IMR-90 (cell line): Measurements from ENCODE around the gene CLASRP. TPM values are rescaled to one million over a fixed set of nuclear protein-coding genes. Genes with fewer than 3 reads are reported as not detected.

Source experiments
- ATAC-seq: fragments of 200-7000 bp; cut with Tn5 transposase; 2 replicates; pipeline ENCODE4 v1.9.1; 2020; ENCODE audit warnings: low read depth, mild to moderate bottlenecking, moderate library complexity
- BruUV-seq: library from RNA; stranded (reverse); fragments of 400-500 nt; replicated peaks from 2 replicates; lab custom pipeline; 2021; lab: Mats Ljungman, UMichigan
- CTCF ChIA-PET: fragments of 300-600 bp; formaldehyde crosslinking; extraction: SDS; loops from one replicate; lab custom pipeline; 2021; ENCODE audit warnings: antibody characterized with exemption; lab: Yijun Ruan, JAX
- POLR2A ChIA-PET: fragments of 300-600 bp; sonication (Branson Sonifier 250); formaldehyde crosslinking; loops from one replicate; lab custom pipeline; 2022; ENCODE audit warnings: antibody characterized with exemption; ENCODE audit not compliant: unreplicated experiment; lab: Charles Lee
- DNase-seq: peaks from one replicate; pipeline ENCODE4 v3.0.0; 2013
- H2AFZ ChIP-seq: replicated peaks from 2 replicates; pipeline ENCODE3; 2013; ENCODE audit warnings: low read length, mild to moderate bottlenecking; ENCODE audit not compliant: poor library complexity
- H2AK5ac ChIP-seq: 2 replicates; pipeline ENCODE4 v1.6.1; 2013; ENCODE audit warnings: low read depth, low read length, inconsistent platforms
- H2AK9ac ChIP-seq: replicated peaks from 2 replicates; pipeline ENCODE3; 2013; ENCODE audit warnings: mild to moderate bottlenecking, low read depth, low read length, moderate library complexity; ENCODE audit not compliant: poor library complexity
- H2BK120ac ChIP-seq: 2 replicates; pipeline ENCODE4 v1.6.1; 2013; ENCODE audit warnings: low read depth, low read length, inconsistent platforms
- H2BK15ac ChIP-seq: 3 replicates; pipeline ENCODE4 v1.6.1; 2013; ENCODE audit warnings: low read depth, low read length, inconsistent platforms
- H2BK20ac ChIP-seq: 2 replicates; pipeline ENCODE4 v1.6.1; 2013; ENCODE audit warnings: low read depth, mild to moderate bottlenecking, inconsistent platforms, low read length, moderate library complexity
- H2BK5ac ChIP-seq: 2 replicates; pipeline ENCODE4 v1.6.1; 2013; ENCODE audit warnings: mild to moderate bottlenecking, low read depth, low read length, inconsistent platforms; ENCODE audit not compliant: poor library complexity, severe bottlenecking
- H3K14ac ChIP-seq: replicated peaks from 2 replicates; pipeline ENCODE4 v1.6.1; 2013; ENCODE audit warnings: low read depth, low read length, inconsistent platforms
- H3K18ac ChIP-seq: 2 replicates; pipeline ENCODE4 v1.6.1; 2013; ENCODE audit warnings: low read depth, low read length, control low read depth
- H3K23ac ChIP-seq: 2 replicates; pipeline ENCODE4 v1.6.1; 2013; ENCODE audit warnings: low read depth, low read length, inconsistent platforms
- H3K27ac ChIP-seq: 2 replicates; pipeline ENCODE4 v1.5.1; 2013; ENCODE audit warnings: mild to moderate bottlenecking, control low read depth, low read length; ENCODE audit not compliant: insufficient read depth
- H3K27me3 ChIP-seq: 2 replicates; pipeline ENCODE4 v1.6.1; 2013; ENCODE audit warnings: low read length; ENCODE audit not compliant: control insufficient read depth, insufficient read depth
- H3K36me3 ChIP-seq: 2 replicates; pipeline ENCODE4 v1.6.1; 2013; ENCODE audit warnings: low read length, mixed read lengths; ENCODE audit not compliant: control insufficient read depth, insufficient read depth
- H3K4ac ChIP-seq: 2 replicates; pipeline ENCODE4 v1.6.1; 2013; ENCODE audit warnings: low read depth, low read length, inconsistent platforms
- H3K4me1 ChIP-seq: 2 replicates; pipeline ENCODE4 v1.6.1; 2013; ENCODE audit warnings: low read length, mixed read lengths; ENCODE audit not compliant: control insufficient read depth, insufficient read depth
- H3K4me2 ChIP-seq: 2 replicates; pipeline ENCODE4 v1.6.1; 2013; ENCODE audit warnings: low read depth, mild to moderate bottlenecking, control low read depth, low read length, moderate library complexity
- H3K4me3 ChIP-seq: 2 replicates; pipeline ENCODE4 v1.5.1; 2013; ENCODE audit warnings: low read depth, mild to moderate bottlenecking, control low read depth, low read length, moderate library complexity; ENCODE audit not compliant: insufficient read depth
- H3K56ac ChIP-seq: 2 replicates; pipeline ENCODE4 v1.6.1; 2013; ENCODE audit warnings: low read length, inconsistent platforms; ENCODE audit not compliant: insufficient read depth; ENCODE audit errors: extremely low read depth
- H3K79me1 ChIP-seq, 2 experiments: 2 replicates each; pipeline ENCODE4 v1.6.1; 2013; ENCODE audit warnings: low read length in 2 of 2, inconsistent platforms in 1 of 2, low read depth in 1 of 2
- H3K9ac ChIP-seq: 2 replicates; pipeline ENCODE4 v1.6.1; 2013; ENCODE audit warnings: low read depth, low read length, control low read depth
- H3K9me1 ChIP-seq: 2 replicates; pipeline ENCODE4 v1.6.1; 2013; ENCODE audit warnings: low read length, inconsistent platforms; ENCODE audit not compliant: insufficient read depth
- H3K9me3 ChIP-seq: 2 replicates; pipeline ENCODE4 v1.6.1; 2013; ENCODE audit warnings: low read length; ENCODE audit not compliant: control insufficient read depth, insufficient read depth
- H4K20me1 ChIP-seq: 2 replicates; pipeline ENCODE4 v1.6.1; 2013; ENCODE audit warnings: low read length, inconsistent platforms; ENCODE audit not compliant: insufficient read depth
- H4K5ac ChIP-seq: 2 replicates; pipeline ENCODE4 v1.6.1; 2013; ENCODE audit warnings: mild to moderate bottlenecking, low read depth, low read length, control low read depth
- H4K8ac ChIP-seq, 2 experiments: 2 replicates each; pipeline ENCODE4 v1.6.1; 2013; ENCODE audit warnings: low read depth in 2 of 2, low read length in 2 of 2, control low read depth in 1 of 2, inconsistent platforms in 1 of 2
- H4K91ac ChIP-seq: 2 replicates; pipeline ENCODE4 v1.6.1; 2013; ENCODE audit warnings: low read depth, low read length, inconsistent platforms; ENCODE audit not compliant: insufficient read depth
- CEBPB ChIP-seq: IDR thresholded peaks from 2 replicates; pipeline ENCODE4 v1.6.1; 2012; ENCODE audit warnings: low read depth, low read length, improper control_type of control experiment
- CHD1 ChIP-seq: IDR thresholded peaks from 2 replicates; pipeline ENCODE4 v1.6.1; 2012; ENCODE audit warnings: low read depth, low read length, improper control_type of control experiment
- ELK1 ChIP-seq: fragments of 150-350 bp; IDR thresholded peaks from 2 replicates; pipeline ENCODE4 v1.6.1; 2016; ENCODE audit warnings: low read depth, mild to moderate bottlenecking, low read length, moderate library complexity, borderline replicate concordance
- FOS ChIP-seq: fragments of 150-350 bp; IDR thresholded peaks from 2 replicates; pipeline ENCODE4 v1.6.1; 2016; ENCODE audit warnings: low read depth, low read length
- MAFK ChIP-seq: IDR thresholded peaks from 2 replicates; pipeline ENCODE4 v1.6.1; 2012; ENCODE audit warnings: low read depth, low read length, improper control_type of control experiment
- MAZ ChIP-seq: IDR thresholded peaks from 2 replicates; pipeline ENCODE4 v1.6.1; 2012; ENCODE audit warnings: low read depth, mild to moderate bottlenecking, low read length, improper control_type of control experiment, moderate library complexity, borderline replicate concordance
- MXI1 ChIP-seq: IDR thresholded peaks from 2 replicates; pipeline ENCODE4 v1.6.1; 2012; ENCODE audit warnings: low read depth, mild to moderate bottlenecking, low read length, moderate library complexity, borderline replicate concordance
- NFE2L2 ChIP-seq: fragments of 150-350 bp; IDR thresholded peaks from 2 replicates; pipeline ENCODE4 v1.6.1; 2016; ENCODE audit warnings: low read depth, mild to moderate bottlenecking, low read length
- POLR2A ChIP-seq: IDR thresholded peaks from 2 replicates; pipeline ENCODE4 v1.6.1; 2012; ENCODE audit warnings: mild to moderate bottlenecking, low read depth, low read length
- RAD21 ChIP-seq: IDR thresholded peaks from 2 replicates; pipeline ENCODE4 v1.6.1; 2012; ENCODE audit warnings: low read length, improper control_type of control experiment
- RFX5 ChIP-seq: IDR thresholded peaks from 2 replicates; pipeline ENCODE4 v1.8.0; 2012; ENCODE audit warnings: low read depth, mild to moderate bottlenecking, low read length, moderate library complexity
- WGBS, 2 experiments: methylation state at CpG; one replicate each; pipeline versions ENCODE4 v1.1.5 to v1.1.7; 2013; ENCODE audit warnings: missing lambda C conversion rate in 2 of 2; ENCODE audit not compliant: insufficient read length in 1 of 2; ENCODE audit errors: extremely low coverage in 2 of 2; 5-methylcytosine and 5-hydroxymethylcytosine counted together
- dilution Hi-C: fragments of 300-500 bp; cut with HindIII; formaldehyde crosslinking; loops from one replicate; pipeline ENCODE4 v1.14.3; 2018; ENCODE audit warnings: low sequenced_read_pairs; ENCODE audit not compliant: unreplicated experiment
- in situ Hi-C: fragments of 300-500 bp; cut with MboI; formaldehyde crosslinking; loops from 3 replicates; pipeline ENCODE4 v1.14.3; 2019; ENCODE audit warnings: low sequenced_read_pairs, inconsistent platforms, mixed read lengths
- intact Hi-C: fragments of 100-400 bp; cut with micrococcal nuclease; formaldehyde crosslinking; loops from 2 replicates; pipeline ENCODE4 v1.10.0; 2022
- polyA plus RNA-seq, 3 experiments: library from polyadenylated mRNA; depleted of rRNA; stranded (reverse); fragments of >200 nt; gene quantifications; 2 replicates each; pipeline ENCODE4 v1.2.3, GENCODE V29; 2012; ENCODE audit warnings: low replicate concordance in 1 of 3
- total RNA-seq: library from RNA; depleted of rRNA; stranded (reverse); fragments of >200 nt; gene quantifications from 2 replicates; pipeline ENCODE4 v1.2.3, GENCODE V29; 2012
- TF ChIP-seq, protein P1 (sequence below): conservative IDR thresholded peaks from 2 replicates; pipeline ENCODE4 v1.5.1; 2012; ENCODE audit warnings: mild to moderate bottlenecking, low read depth, low read length, improper control_type of control experiment

Gene CLASRP
- total and polyA plus RNA-seq, 2 of the 4 experiments (the other 2 are of a cell fraction), result 19.9 to 31.7 TPM

- Histone ChIP-seq H3K23ac (no peak overlapping the region), H3K18ac (no peak overlapping the region), H2AFZ (no peak overlapping the region), H3K79me1 (no peaks in the 10 kb centered on the region), H3K4me2 (no peak overlapping the region), H4K5ac (no peak overlapping the region), H3K56ac (no peak overlapping the region), H2AK5ac (no peak overlapping the region), H2BK20ac (no peak overlapping the region), H2BK5ac (no peak overlapping the region), H3K27ac (no peak overlapping the region), H3K4me1 (no peaks in the 10 kb centered on the region), H2AK9ac (no peak overlapping the region), H3K9me1 (no peaks in the 10 kb centered on the region), H2BK15ac (no peak overlapping the region), H2BK120ac (no peak overlapping the region), H3K27me3 (no peaks in the 10 kb centered on the region), H4K8ac (no peak overlapping the region), H4K20me1 (no peaks in the 10 kb centered on the region), H3K4ac (no peak overlapping the region), H3K9ac (no peak overlapping the region), H4K91ac (no peak overlapping the region), H3K4me3 (no peak overlapping the region), H3K9me3 (no peaks in the 10 kb centered on the region), H3K14ac (no peak overlapping the region), H3K36me3 (peaks cover 30% of the 10 kb centered on the region)
- DNase-seq (no peak), ATAC-seq (no peak)
- CTCF ChIA-PET, result no interaction called here
- dilution Hi-C loops (no loop called here), in situ Hi-C loops (no loop called here), intact Hi-C loops (no loop called here)
- BruUV-seq, result no TSS peak
- POLR2A ChIA-PET, result no interaction called here
- WGBS, 2 experiments, result 87% methylated on average over 12 of the region's 18 CpGs; no CpG with 5 or more reads in 1 of the 2 experiments
- TF ChIP-seq MAZ (no peak), POLR2A (no peak), NFE2L2 (no peak), MXI1 (no peak), ELK1 (no peak), RFX5 (no peak), CEBPB (no peak), FOS (no peak), CHD1 (no peak), RAD21 (no peak), MAFK (no peak)
- TF ChIP-seq, protein P1, sequence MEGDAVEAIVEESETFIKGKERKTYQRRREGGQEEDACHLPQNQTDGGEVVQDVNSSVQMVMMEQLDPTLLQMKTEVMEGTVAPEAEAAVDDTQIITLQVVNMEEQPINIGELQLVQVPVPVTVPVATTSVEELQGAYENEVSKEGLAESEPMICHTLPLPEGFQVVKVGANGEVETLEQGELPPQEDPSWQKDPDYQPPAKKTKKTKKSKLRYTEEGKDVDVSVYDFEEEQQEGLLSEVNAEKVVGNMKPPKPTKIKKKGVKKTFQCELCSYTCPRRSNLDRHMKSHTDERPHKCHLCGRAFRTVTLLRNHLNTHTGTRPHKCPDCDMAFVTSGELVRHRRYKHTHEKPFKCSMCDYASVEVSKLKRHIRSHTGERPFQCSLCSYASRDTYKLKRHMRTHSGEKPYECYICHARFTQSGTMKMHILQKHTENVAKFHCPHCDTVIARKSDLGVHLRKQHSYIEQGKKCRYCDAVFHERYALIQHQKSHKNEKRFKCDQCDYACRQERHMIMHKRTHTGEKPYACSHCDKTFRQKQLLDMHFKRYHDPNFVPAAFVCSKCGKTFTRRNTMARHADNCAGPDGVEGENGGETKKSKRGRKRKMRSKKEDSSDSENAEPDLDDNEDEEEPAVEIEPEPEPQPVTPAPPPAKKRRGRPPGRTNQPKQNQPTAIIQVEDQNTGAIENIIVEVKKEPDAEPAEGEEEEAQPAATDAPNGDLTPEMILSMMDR, result no peak
These were observed 6.4 kb upstream of the CLASRP start for GRCh38 chr19:45032421-45032820.
